WTC11 (cell line): ENCODE measurements around the gene UBE2K. TPM values are rescaled to one million over a fixed set of nuclear protein-coding genes. Genes with fewer than 3 reads are reported as not detected.
A peak's percentile ranks its signal among the peaks of the same experiment; 100 is the strongest.

Experiments
- ATAC-seq: fragments of 200-7000 bp; cut with Tn5 transposase; 2 replicates; pipeline ENCODE4 v1.10.0; 2021; ENCODE audit warnings: mild to moderate bottlenecking, moderate library complexity
- Bru-seq: library from RNA; stranded (reverse); fragments of 400-500 nt; gene quantifications from one replicate; lab custom pipeline; 2021; lab: Mats Ljungman, UMichigan
- CTCF ChIA-PET: fragments of 300-600 bp; sonication (Branson Sonifier 250); formaldehyde crosslinking; loops from one replicate; lab custom pipeline; 2021; ENCODE audit warnings: antibody characterized with exemption; lab: Charles Lee
- POLR2A ChIA-PET: fragments of 350-600 bp; sonication (Branson Sonifier 250); formaldehyde crosslinking; loops from one replicate; lab custom pipeline; 2021; ENCODE audit warnings: antibody characterized with exemption; lab: Charles Lee
- DNase-seq: peaks from one replicate; pipeline ENCODE4 v3.0.0; 2021; ENCODE audit warnings: low spot score
- H3K27ac Mint-ChIP-seq: 2 replicates; pipeline ENCODE4 v1.8.0; 2021; ENCODE audit warnings: mixed read lengths
- H3K27me3 Mint-ChIP-seq: 2 replicates; pipeline ENCODE4 v1.8.0; 2021; ENCODE audit warnings: low read depth, mild to moderate bottlenecking, moderate library complexity, mixed read lengths
- H3K36me3 Mint-ChIP-seq: 2 replicates; pipeline ENCODE4 v1.8.0; 2021; ENCODE audit warnings: mixed read lengths
- H3K4me1 Mint-ChIP-seq: 2 replicates; pipeline ENCODE4 v1.8.0; 2022; ENCODE audit warnings: mixed read lengths
- H3K4me3 Mint-ChIP-seq: 2 replicates; pipeline ENCODE4 v1.8.0; 2021; ENCODE audit warnings: mild to moderate bottlenecking, moderate library complexity, mixed read lengths
- H3K9me3 Mint-ChIP-seq: 2 replicates; pipeline ENCODE4 v1.8.0; 2021; ENCODE audit warnings: mixed read lengths
- ELF4 ChIP-seq: sonication (generic); formaldehyde crosslinking; IDR thresholded peaks from 2 replicates; pipeline ENCODE4 v1.8.1; 2022; ENCODE audit warnings: low read depth, mild to moderate bottlenecking, moderate library complexity, missing genetic modification reagents
- EMX1 ChIP-seq: fragments of 250-450 bp; sonication (Bioruptor Pico); IDR thresholded peaks from 2 replicates; pipeline ENCODE4 v1.8.0; 2021; ENCODE audit warnings: mild to moderate bottlenecking
- ETV6 ChIP-seq: sonication (generic); formaldehyde crosslinking; IDR thresholded peaks from 2 replicates; pipeline ENCODE4 v1.8.1; 2022; ENCODE audit warnings: mild to moderate bottlenecking, missing genetic modification reagents
- FOXP1 ChIP-seq: sonication (generic); formaldehyde crosslinking; IDR thresholded peaks from 2 replicates; pipeline ENCODE4 v1.8.0; 2022; ENCODE audit warnings: missing genetic modification reagents, mild to moderate bottlenecking, moderate library complexity, borderline replicate concordance
- GABPB1 ChIP-seq: sonication (generic); formaldehyde crosslinking; IDR thresholded peaks from 2 replicates; pipeline ENCODE4 v1.8.1; 2023; ENCODE audit warnings: mild to moderate bottlenecking, missing genetic modification reagents
- HMGA2 ChIP-seq: fragments of 250-450 bp; sonication (Bioruptor Pico); IDR thresholded peaks from 2 replicates; pipeline ENCODE4 v1.4.0; 2021; ENCODE audit warnings: mild to moderate bottlenecking, moderate library complexity
- NFE2L1 ChIP-seq: sonication (generic); formaldehyde crosslinking; IDR thresholded peaks from 2 replicates; pipeline ENCODE4 v1.8.1; 2023; ENCODE audit warnings: missing genetic modification reagents
- NFYB ChIP-seq: sonication (generic); formaldehyde crosslinking; conservative IDR thresholded peaks from 2 replicates; pipeline ENCODE4 v1.8.0; 2022; ENCODE audit warnings: low read depth, missing genetic modification reagents
- NR1H2 ChIP-seq: sonication (generic); formaldehyde crosslinking; IDR thresholded peaks from 2 replicates; pipeline ENCODE4 v1.9.0; 2021; ENCODE audit warnings: mild to moderate bottlenecking, moderate library complexity, missing genetic modification reagents
- NR2C2 ChIP-seq: sonication (generic); formaldehyde crosslinking; IDR thresholded peaks from 2 replicates; pipeline ENCODE4 v1.8.0; 2022; ENCODE audit warnings: mild to moderate bottlenecking, missing genetic modification reagents
- RELA ChIP-seq: sonication (generic); formaldehyde crosslinking; IDR thresholded peaks from 2 replicates; pipeline ENCODE4 v1.8.1; 2022; ENCODE audit warnings: missing genetic modification reagents, mild to moderate bottlenecking, borderline replicate concordance
- TEAD4 ChIP-seq: sonication (generic); formaldehyde crosslinking; IDR thresholded peaks from 2 replicates; pipeline ENCODE4 v1.8.0; 2022; ENCODE audit warnings: mild to moderate bottlenecking, missing genetic modification reagents
- ZNF121 ChIP-seq: sonication (generic); formaldehyde crosslinking; IDR thresholded peaks from 2 replicates; pipeline ENCODE4 v1.8.0; 2023; ENCODE audit warnings: missing genetic modification reagents
- long read RNA-seq, 3 experiments: library from RNA in 1 of 3; library from capped mRNA in 1 of 3; library from polyadenylated mRNA in 1 of 3; unstranded in 2 of 3; stranded (forward) in 1 of 3; transcript quantifications; one replicate each; pipeline ENCODE4 v2.0.0, GENCODE V29; 2021
- total RNA-seq: library from RNA; stranded (reverse); gene quantifications from 3 replicates; pipeline ENCODE4 v1.2.3, GENCODE V29; 2021
- TF ChIP-seq, protein P1 (sequence below): sonication (generic); formaldehyde crosslinking; IDR thresholded peaks from 2 replicates; pipeline ENCODE4 v1.8.1; 2023; ENCODE audit warnings: mild to moderate bottlenecking, missing genetic modification reagents
- TF ChIP-seq, protein P2 (sequence below): sonication (generic); formaldehyde crosslinking; conservative IDR thresholded peaks from 2 replicates; pipeline ENCODE4 v1.8.1; 2023; ENCODE audit warnings: mild to moderate bottlenecking, low read depth, missing genetic modification reagents, moderate library complexity
- TF ChIP-seq, protein P3 (sequence below): fragments of 200-600 bp; IDR thresholded peaks from 2 replicates; pipeline ENCODE4 v1.8.0; 2022; ENCODE audit warnings: antibody characterized with exemption
- TF ChIP-seq, protein P4 (sequence below): fragments of 250-450 bp; sonication (Bioruptor Pico); IDR thresholded peaks from 2 replicates; pipeline ENCODE4 v1.9.0; 2021; ENCODE audit warnings: mild to moderate bottlenecking
- TF ChIP-seq, protein P5 (sequence below): sonication (generic); formaldehyde crosslinking; IDR thresholded peaks from 2 replicates; pipeline ENCODE4 v1.8.0; 2022; ENCODE audit warnings: missing genetic modification reagents
- TF ChIP-seq, protein P6 (sequence below): sonication (generic); formaldehyde crosslinking; IDR thresholded peaks from 2 replicates; pipeline ENCODE4 v1.8.0; 2022; ENCODE audit warnings: mild to moderate bottlenecking, missing genetic modification reagents
- TF ChIP-seq, protein P7 (sequence below): fragments of 250-450 bp; sonication (Bioruptor Pico); IDR thresholded peaks from 2 replicates; pipeline ENCODE4 v1.9.0; 2021; ENCODE audit warnings: moderate library complexity, mild to moderate bottlenecking, inconsistent platforms, borderline replicate concordance
- TF ChIP-seq, protein P8 (sequence below): sonication (generic); formaldehyde crosslinking; IDR thresholded peaks from 2 replicates; pipeline ENCODE4 v1.8.0; 2022; ENCODE audit warnings: mild to moderate bottlenecking, missing genetic modification reagents

The UBE2K gene, protein sequence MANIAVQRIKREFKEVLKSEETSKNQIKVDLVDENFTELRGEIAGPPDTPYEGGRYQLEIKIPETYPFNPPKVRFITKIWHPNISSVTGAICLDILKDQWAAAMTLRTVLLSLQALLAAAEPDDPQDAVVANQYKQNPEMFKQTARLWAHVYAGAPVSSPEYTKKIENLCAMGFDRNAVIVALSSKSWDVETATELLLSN
- total RNA-seq, result 131 to 138 TPM (median 135 TPM) in 3 replicates
- Bru-seq, nascent RNA, result percentile 92 among the genes with signal in this experiment
- long read RNA-seq, experiment 1, full-length matches to known transcripts, result 326 of 469 reads
- long read RNA-seq, experiment 1, partial matches to known transcripts, result 109 of 469 reads
- long read RNA-seq, experiment 1, other reads (novel, unspliced or antisense), result 34 of 469 reads
- long read RNA-seq, experiment 2, full-length matches to known transcripts, result 9 of 264 reads
- long read RNA-seq, experiment 2, partial matches to known transcripts, result 14 of 264 reads
- long read RNA-seq, experiment 2, other reads (novel, unspliced or antisense), result 241 of 264 reads
- long read RNA-seq, experiment 3, full-length matches to known transcripts, result 157 of 171 reads
- long read RNA-seq, experiment 3, partial matches to known transcripts, result 0 of 171 reads
- long read RNA-seq, experiment 3, other reads (novel, unspliced or antisense), result 14 of 171 reads

DNA sequence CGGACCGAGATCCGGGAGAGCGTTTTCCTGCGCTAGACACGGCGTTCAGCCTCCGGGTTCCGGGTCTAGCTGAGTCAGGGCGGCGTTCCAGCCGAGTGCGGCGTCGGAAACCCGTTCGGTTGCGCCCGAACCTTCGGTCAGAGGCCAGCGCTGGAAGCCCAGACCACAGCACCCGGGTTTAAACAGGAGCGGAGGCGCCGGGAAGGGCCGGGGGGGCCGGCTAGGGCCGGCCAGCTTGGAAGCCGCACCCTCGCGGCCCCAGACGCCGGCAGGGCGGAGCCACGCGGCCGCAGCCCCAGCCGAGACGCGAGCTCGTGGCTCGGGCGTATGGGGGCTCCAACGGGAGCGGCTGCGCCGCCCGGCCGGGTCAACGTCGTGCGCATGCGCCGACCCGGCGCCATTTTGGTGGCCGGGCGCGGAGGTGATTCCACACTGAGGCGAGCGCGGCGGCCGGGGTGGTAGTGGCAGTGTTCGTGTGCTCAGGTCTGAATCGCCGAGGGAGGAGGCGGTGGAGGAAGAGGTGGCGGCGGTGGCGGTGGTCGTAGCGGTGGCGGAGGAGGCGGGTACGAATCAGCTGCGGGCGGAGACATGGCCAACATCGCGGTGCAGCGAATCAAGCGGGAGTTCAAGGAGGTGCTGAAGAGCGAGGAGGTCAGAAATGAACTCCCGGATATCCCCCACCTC lies at the start of gene UBE2K:
UBE2K (plus strand) TSS at position 397 of the 684 bp plus-strand sequence; CDS start at position 589, 192 bp downstream.
- DNase-seq, result peak; percentile 87
- H3K4me3 Mint-ChIP-seq, result peak within 1 kb of the TSS; percentile 99
- H3K27ac Mint-ChIP-seq, result peak within 1 kb of the TSS; percentile 99
- TF ChIP-seq NFYB (CRISPR knock-in tag) (no peak), ZNF121 (CRISPR knock-in tag) (no peak), NR1H2 (no peak), HMGA2 (no peak), EMX1 (CRISPR knock-in tag) (no peak), GABPB1 (CRISPR knock-in tag) (no peak), NFE2L1 (no peak), TEAD4 (no peak), FOXP1 (CRISPR knock-in tag) (no peak), NR2C2 (CRISPR knock-in tag) (no peak), RELA (no peak), ETV6 (CRISPR knock-in tag) (no peak), ELF4 (CRISPR knock-in tag) (no peak)
- TF ChIP-seq, protein P1, sequence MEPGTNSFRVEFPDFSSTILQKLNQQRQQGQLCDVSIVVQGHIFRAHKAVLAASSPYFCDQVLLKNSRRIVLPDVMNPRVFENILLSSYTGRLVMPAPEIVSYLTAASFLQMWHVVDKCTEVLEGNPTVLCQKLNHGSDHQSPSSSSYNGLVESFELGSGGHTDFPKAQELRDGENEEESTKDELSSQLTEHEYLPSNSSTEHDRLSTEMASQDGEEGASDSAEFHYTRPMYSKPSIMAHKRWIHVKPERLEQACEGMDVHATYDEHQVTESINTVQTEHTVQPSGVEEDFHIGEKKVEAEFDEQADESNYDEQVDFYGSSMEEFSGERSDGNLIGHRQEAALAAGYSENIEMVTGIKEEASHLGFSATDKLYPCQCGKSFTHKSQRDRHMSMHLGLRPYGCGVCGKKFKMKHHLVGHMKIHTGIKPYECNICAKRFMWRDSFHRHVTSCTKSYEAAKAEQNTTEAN (CRISPR knock-in tag), result peak; percentile 84; the same call in 1 of the 2 replicates
- TF ChIP-seq, protein P2, sequence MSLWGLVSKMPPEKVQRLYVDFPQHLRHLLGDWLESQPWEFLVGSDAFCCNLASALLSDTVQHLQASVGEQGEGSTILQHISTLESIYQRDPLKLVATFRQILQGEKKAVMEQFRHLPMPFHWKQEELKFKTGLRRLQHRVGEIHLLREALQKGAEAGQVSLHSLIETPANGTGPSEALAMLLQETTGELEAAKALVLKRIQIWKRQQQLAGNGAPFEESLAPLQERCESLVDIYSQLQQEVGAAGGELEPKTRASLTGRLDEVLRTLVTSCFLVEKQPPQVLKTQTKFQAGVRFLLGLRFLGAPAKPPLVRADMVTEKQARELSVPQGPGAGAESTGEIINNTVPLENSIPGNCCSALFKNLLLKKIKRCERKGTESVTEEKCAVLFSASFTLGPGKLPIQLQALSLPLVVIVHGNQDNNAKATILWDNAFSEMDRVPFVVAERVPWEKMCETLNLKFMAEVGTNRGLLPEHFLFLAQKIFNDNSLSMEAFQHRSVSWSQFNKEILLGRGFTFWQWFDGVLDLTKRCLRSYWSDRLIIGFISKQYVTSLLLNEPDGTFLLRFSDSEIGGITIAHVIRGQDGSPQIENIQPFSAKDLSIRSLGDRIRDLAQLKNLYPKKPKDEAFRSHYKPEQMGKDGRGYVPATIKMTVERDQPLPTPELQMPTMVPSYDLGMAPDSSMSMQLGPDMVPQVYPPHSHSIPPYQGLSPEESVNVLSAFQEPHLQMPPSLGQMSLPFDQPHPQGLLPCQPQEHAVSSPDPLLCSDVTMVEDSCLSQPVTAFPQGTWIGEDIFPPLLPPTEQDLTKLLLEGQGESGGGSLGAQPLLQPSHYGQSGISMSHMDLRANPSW (CRISPR knock-in tag), result no peak
- TF ChIP-seq, protein P3, sequence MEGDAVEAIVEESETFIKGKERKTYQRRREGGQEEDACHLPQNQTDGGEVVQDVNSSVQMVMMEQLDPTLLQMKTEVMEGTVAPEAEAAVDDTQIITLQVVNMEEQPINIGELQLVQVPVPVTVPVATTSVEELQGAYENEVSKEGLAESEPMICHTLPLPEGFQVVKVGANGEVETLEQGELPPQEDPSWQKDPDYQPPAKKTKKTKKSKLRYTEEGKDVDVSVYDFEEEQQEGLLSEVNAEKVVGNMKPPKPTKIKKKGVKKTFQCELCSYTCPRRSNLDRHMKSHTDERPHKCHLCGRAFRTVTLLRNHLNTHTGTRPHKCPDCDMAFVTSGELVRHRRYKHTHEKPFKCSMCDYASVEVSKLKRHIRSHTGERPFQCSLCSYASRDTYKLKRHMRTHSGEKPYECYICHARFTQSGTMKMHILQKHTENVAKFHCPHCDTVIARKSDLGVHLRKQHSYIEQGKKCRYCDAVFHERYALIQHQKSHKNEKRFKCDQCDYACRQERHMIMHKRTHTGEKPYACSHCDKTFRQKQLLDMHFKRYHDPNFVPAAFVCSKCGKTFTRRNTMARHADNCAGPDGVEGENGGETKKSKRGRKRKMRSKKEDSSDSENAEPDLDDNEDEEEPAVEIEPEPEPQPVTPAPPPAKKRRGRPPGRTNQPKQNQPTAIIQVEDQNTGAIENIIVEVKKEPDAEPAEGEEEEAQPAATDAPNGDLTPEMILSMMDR, result no peak
- TF ChIP-seq, protein P4, sequence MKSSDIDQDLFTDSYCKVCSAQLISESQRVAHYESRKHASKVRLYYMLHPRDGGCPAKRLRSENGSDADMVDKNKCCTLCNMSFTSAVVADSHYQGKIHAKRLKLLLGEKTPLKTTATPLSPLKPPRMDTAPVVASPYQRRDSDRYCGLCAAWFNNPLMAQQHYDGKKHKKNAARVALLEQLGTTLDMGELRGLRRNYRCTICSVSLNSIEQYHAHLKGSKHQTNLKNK (CRISPR knock-in tag), result no peak
- TF ChIP-seq, protein P5, sequence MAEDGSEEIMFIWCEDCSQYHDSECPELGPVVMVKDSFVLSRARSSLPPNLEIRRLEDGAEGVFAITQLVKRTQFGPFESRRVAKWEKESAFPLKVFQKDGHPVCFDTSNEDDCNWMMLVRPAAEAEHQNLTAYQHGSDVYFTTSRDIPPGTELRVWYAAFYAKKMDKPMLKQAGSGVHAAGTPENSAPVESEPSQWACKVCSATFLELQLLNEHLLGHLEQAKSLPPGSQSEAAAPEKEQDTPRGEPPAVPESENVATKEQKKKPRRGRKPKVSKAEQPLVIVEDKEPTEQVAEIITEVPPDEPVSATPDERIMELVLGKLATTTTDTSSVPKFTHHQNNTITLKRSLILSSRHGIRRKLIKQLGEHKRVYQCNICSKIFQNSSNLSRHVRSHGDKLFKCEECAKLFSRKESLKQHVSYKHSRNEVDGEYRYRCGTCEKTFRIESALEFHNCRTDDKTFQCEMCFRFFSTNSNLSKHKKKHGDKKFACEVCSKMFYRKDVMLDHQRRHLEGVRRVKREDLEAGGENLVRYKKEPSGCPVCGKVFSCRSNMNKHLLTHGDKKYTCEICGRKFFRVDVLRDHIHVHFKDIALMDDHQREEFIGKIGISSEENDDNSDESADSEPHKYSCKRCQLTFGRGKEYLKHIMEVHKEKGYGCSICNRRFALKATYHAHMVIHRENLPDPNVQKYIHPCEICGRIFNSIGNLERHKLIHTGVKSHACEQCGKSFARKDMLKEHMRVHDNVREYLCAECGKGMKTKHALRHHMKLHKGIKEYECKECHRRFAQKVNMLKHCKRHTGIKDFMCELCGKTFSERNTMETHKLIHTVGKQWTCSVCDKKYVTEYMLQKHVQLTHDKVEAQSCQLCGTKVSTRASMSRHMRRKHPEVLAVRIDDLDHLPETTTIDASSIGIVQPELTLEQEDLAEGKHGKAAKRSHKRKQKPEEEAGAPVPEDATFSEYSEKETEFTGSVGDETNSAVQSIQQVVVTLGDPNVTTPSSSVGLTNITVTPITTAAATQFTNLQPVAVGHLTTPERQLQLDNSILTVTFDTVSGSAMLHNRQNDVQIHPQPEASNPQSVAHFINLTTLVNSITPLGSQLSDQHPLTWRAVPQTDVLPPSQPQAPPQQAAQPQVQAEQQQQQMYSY (CRISPR knock-in tag), result no peak
- TF ChIP-seq, protein P6, sequence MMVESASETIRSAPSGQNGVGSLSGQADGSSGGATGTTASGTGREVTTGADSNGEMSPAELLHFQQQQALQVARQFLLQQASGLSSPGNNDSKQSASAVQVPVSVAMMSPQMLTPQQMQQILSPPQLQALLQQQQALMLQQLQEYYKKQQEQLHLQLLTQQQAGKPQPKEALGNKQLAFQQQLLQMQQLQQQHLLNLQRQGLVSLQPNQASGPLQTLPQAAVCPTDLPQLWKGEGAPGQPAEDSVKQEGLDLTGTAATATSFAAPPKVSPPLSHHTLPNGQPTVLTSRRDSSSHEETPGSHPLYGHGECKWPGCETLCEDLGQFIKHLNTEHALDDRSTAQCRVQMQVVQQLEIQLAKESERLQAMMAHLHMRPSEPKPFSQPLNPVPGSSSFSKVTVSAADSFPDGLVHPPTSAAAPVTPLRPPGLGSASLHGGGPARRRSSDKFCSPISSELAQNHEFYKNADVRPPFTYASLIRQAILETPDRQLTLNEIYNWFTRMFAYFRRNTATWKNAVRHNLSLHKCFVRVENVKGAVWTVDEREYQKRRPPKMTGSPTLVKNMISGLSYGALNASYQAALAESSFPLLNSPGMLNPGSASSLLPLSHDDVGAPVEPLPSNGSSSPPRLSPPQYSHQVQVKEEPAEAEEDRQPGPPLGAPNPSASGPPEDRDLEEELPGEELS (CRISPR knock-in tag), result no peak
- TF ChIP-seq, protein P7, sequence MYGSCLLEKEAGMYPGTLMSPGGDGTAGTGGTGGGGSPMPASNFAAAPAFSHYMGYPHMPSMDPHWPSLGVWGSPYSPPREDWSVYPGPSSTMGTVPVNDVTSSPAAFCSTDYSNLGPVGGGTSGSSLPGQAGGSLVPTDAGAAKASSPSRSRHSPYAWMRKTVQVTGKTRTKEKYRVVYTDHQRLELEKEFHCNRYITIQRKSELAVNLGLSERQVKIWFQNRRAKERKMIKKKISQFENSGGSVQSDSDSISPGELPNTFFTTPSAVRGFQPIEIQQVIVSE, result no peak
- TF ChIP-seq, protein P8, sequence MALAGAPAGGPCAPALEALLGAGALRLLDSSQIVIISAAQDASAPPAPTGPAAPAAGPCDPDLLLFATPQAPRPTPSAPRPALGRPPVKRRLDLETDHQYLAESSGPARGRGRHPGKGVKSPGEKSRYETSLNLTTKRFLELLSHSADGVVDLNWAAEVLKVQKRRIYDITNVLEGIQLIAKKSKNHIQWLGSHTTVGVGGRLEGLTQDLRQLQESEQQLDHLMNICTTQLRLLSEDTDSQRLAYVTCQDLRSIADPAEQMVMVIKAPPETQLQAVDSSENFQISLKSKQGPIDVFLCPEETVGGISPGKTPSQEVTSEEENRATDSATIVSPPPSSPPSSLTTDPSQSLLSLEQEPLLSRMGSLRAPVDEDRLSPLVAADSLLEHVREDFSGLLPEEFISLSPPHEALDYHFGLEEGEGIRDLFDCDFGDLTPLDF (CRISPR knock-in tag), result no peak

More for the DNA sequence above, at the start of gene UBE2K:
- peak; percentile 92 for ATAC-seq
- Mint-ChIP-seq H3K36me3 (peaks cover 6% of the 10 kb centered on the region), H3K4me1 (peaks cover 27% of the 10 kb centered on the region), H3K27me3 (no peaks in the 10 kb centered on the region), H3K9me3 (no peaks in the 10 kb centered on the region)
- POLR2A ChIA-PET, result interaction anchor here (0.6 to 1.9 kb wide), 11 partner anchors 17 to 358 kb away, joined by 3 to 23 read pairs (median 3); partner anchors contain the start of genes SMIM14 and UGDH
- CTCF ChIA-PET, result interaction anchor here (0.6 to 1.2 kb wide), 5 partner anchors 9 to 229 kb away, joined by 3 to 6 read pairs (median 4); partner anchors contain the start of gene UGDH
